A673 (cell line): ENCODE results near the gene CLCN4. TPM values are rescaled to one million over a fixed set of nuclear protein-coding genes. Genes with fewer than 3 reads are reported as not detected.

Experiments
- BruUV-seq: library from RNA; stranded (reverse); fragments of 400-500 nt; replicated peaks from 2 replicates; lab custom pipeline; 2021; lab: Mats Ljungman, UMichigan
- CTCF ChIA-PET: fragments of 300-600 bp; sonication (Branson Sonifier 250); formaldehyde crosslinking; loops from one replicate; lab custom pipeline; 2022; ENCODE audit warnings: antibody characterized with exemption; lab: Charles Lee
- POLR2A ChIA-PET: fragments of 300-600 bp; sonication (Branson Sonifier 250); formaldehyde crosslinking; loops from one replicate; lab custom pipeline; 2022; ENCODE audit warnings: antibody characterized with exemption; ENCODE audit not compliant: low non-redundant PET; lab: Charles Lee
- DNase-seq: peaks from one replicate; pipeline ENCODE4 v3.0.0-alpha.2; 2015; ENCODE audit warnings: low spot score
- H3K27ac ChIP-seq: fragments of 200-600 bp; sonication (generic); 2 replicates; pipeline ENCODE4 v1.5.1; 2016; ENCODE audit warnings: mixed run types, low read depth, mild to moderate bottlenecking, mixed read lengths, antibody characterized with exemption, low read length; ENCODE audit not compliant: poor library complexity, severe bottlenecking
- H3K27me3 ChIP-seq: fragments of 200-600 bp; sonication (generic); replicated peaks from 2 replicates; pipeline ENCODE4 v1.6.1; 2017; ENCODE audit warnings: mixed run types, low read depth, mild to moderate bottlenecking, mixed read lengths, antibody characterized with exemption, low read length; ENCODE audit not compliant: insufficient read depth, poor library complexity
- H3K36me3 ChIP-seq: fragments of 200-600 bp; sonication (generic); 2 replicates; pipeline ENCODE4 v1.6.1; 2016; ENCODE audit warnings: mixed run types, mild to moderate bottlenecking, mixed read lengths, antibody characterized with exemption, low read length; ENCODE audit not compliant: insufficient read depth, poor library complexity, severe bottlenecking
- H3K4me1 ChIP-seq: fragments of 200-600 bp; sonication (generic); 2 replicates; pipeline ENCODE4 v1.6.1; 2017; ENCODE audit warnings: mixed run types, mild to moderate bottlenecking, mixed read lengths, antibody characterized with exemption, low read length; ENCODE audit not compliant: insufficient read depth, poor library complexity, severe bottlenecking
- H3K4me3 ChIP-seq: fragments of 200-600 bp; sonication (generic); 2 replicates; pipeline ENCODE4 v1.5.1; 2016; ENCODE audit warnings: low read depth, mixed run types, mild to moderate bottlenecking, mixed read lengths, low read length; ENCODE audit not compliant: poor library complexity, severe bottlenecking
- H3K9me3 ChIP-seq: fragments of 200-600 bp; sonication (generic); 2 replicates; pipeline ENCODE4 v1.6.1; 2016; ENCODE audit warnings: mixed run types, low read depth, mild to moderate bottlenecking, mixed read lengths, antibody characterized with exemption, low read length; ENCODE audit not compliant: poor library complexity, severe bottlenecking
- EZH2 ChIP-seq: fragments of 200-600 bp; sonication (generic); IDR thresholded peaks from 2 replicates; pipeline ENCODE4 v1.6.1; 2017; ENCODE audit warnings: borderline replicate concordance, low read depth, mild to moderate bottlenecking, mixed read lengths, antibody characterized with exemption, low read length; ENCODE audit not compliant: poor library complexity, severe bottlenecking
- intact Hi-C: fragments of 100-400 bp; cut with micrococcal nuclease; formaldehyde crosslinking; loops from one replicate; pipeline ENCODE4 v1.10.0; 2022; ENCODE audit not compliant: unreplicated experiment
- total RNA-seq: library from RNA; stranded (reverse); gene quantifications from 2 replicates; pipeline ENCODE4 v1.2.3, GENCODE V29; 2021
- TF ChIP-seq, protein P1 (sequence below): fragments of 300-800, 200-600 bp; sonication (generic); conservative IDR thresholded peaks from 2 replicates; pipeline ENCODE4 v1.5.1; 2017; ENCODE audit warnings: low read depth, mild to moderate bottlenecking, antibody characterized with exemption, low read length, moderate library complexity, mixed read lengths

The CLCN4 gene
- total RNA-seq, 1 experiment from 2014 or later: 1.7 TPM

DNA sequence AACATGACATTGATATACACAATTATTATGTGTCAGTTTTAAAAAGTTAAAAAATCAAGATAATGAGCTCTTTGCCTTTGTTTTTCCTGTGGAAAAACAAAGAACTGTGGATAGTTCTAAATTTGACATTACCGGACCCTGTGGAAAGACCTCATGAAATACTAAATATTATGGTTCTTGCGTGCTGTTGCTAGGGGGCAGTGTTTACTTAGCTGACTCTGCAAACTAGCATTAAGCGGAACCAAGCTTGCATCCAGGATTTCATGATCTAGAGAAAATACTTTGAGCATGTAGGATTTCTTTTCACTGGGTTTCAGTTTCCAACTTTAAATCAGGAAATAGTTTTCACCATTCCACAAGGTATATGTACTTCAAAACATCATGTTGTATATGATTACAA, 33.6 kb downstream of the CLCN4 start:
- TF ChIP-seq EZH2: no peak
- TF ChIP-seq, protein P1, sequence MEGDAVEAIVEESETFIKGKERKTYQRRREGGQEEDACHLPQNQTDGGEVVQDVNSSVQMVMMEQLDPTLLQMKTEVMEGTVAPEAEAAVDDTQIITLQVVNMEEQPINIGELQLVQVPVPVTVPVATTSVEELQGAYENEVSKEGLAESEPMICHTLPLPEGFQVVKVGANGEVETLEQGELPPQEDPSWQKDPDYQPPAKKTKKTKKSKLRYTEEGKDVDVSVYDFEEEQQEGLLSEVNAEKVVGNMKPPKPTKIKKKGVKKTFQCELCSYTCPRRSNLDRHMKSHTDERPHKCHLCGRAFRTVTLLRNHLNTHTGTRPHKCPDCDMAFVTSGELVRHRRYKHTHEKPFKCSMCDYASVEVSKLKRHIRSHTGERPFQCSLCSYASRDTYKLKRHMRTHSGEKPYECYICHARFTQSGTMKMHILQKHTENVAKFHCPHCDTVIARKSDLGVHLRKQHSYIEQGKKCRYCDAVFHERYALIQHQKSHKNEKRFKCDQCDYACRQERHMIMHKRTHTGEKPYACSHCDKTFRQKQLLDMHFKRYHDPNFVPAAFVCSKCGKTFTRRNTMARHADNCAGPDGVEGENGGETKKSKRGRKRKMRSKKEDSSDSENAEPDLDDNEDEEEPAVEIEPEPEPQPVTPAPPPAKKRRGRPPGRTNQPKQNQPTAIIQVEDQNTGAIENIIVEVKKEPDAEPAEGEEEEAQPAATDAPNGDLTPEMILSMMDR: peak; percentile 76
- no peaks in the 10 kb centered on the region for H3K36me3 ChIP-seq
- CTCF ChIA-PET: interaction anchor here (0.6 to 2.2 kb wide), 11 partner anchors 8 to 946 kb away, joined by 3 to 16 read pairs (median 4); no protein-coding TSS in a partner anchor
- H3K4me1 ChIP-seq: no peaks in the 10 kb centered on the region
- POLR2A ChIA-PET: no interaction called here
- no peaks in the 10 kb centered on the region for H3K9me3 ChIP-seq
- peak; percentile 77 for DNase-seq
- intact Hi-C loops: loop anchor here (1.0 to 5.0 kb wide), 5 partner anchors 137 to 1342 kb away; no protein-coding TSS in a partner anchor
- H3K4me3 ChIP-seq: no peak overlapping the region
- no TSS peak for BruUV-seq
- H3K27ac ChIP-seq: no peak overlapping the region
- no peaks in the 10 kb centered on the region for H3K27me3 ChIP-seq

DNA sequence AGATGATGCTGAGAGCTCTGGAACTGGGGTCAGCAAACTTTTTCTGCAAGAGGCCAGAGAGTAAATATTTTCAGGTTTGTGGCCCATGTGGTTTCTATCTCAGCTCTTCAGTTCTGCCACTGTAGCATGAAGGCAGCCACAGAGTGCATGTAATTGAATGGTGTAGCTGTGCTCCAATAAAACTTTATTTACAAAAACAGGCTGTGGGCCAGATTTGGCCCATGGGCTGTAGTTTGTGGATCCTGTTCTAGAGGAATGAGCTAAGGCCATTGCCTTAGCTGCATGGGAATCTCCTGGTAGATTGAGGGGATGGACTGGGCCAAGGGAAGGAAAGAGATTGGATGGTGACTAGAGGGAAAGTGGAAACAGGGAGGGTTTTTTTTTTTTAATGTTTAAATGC, 36.8 kb downstream of the CLCN4 start:
- POLR2A ChIA-PET: no interaction called here
- Histone ChIP-seq H3K36me3 (no peaks in the 10 kb centered on the region), H3K9me3 (no peaks in the 10 kb centered on the region), H3K4me1 (no peaks in the 10 kb centered on the region), H3K27ac (no peak overlapping the region), H3K27me3 (no peaks in the 10 kb centered on the region), H3K4me3 (no peak overlapping the region)
- DNase-seq: no peak
- TF ChIP-seq, protein P1: no peak
- no peak for TF ChIP-seq EZH2
- BruUV-seq: no TSS peak
- CTCF ChIA-PET: no interaction called here
- intact Hi-C loops: loop anchor here (5.0 kb wide), 4 partner anchors 134 to 1339 kb away; no protein-coding TSS in a partner anchor

DNA sequence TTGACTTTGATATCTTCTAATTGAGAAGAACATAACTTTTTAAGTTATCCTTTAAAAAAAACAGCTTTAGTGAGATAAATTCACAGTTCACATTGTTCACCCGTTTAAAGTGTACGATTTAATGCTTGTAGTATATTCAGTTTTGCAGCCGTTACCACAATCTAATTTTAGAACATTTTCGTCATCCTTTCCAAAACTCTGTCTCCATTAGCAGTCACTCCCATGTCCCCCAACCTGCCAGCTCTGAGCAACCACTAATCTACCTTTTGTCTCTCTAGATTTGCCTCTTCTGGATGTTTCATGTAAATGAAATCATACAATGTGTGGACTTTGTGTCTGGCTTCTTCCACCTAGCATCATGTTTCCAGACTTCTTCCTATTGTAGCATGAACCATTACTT, 38.6 kb downstream of the CLCN4 start:
- no peaks in the 10 kb centered on the region for H3K9me3 ChIP-seq
- no TSS peak for BruUV-seq
- DNase-seq: no peak
- ChIA-PET CTCF (no interaction called here), POLR2A (no interaction called here)
- no peak overlapping the region for H3K27ac ChIP-seq
- TF ChIP-seq EZH2: no peak
- TF ChIP-seq, protein P1: no peak
- H3K4me3 ChIP-seq: no peak overlapping the region
- intact Hi-C loops: no loop called here
- H3K27me3 ChIP-seq: no peaks in the 10 kb centered on the region
- H3K4me1 ChIP-seq: no peaks in the 10 kb centered on the region
- H3K36me3 ChIP-seq: no peaks in the 10 kb centered on the region
